Measurements from ENCODE around the gene GSN. TPM values are rescaled to one million over a fixed set of nuclear protein-coding genes. Genes with fewer than 3 reads are reported as not detected.

GSN gene
- total and polyA plus RNA-seq, 2 of the 13 experiments (the other 11 are each of a cell fraction or from before 2014, with no cell fraction given) = 294 to 307 TPM

GRCh38 chr9:121286973-121287741 lies 19.2 kb downstream of the GSN start (continued):
- no peak for TF ChIP-seq ZBTB1 (CRISPR knock-in tag; IDR thresholded peaks at IDR 0.05; ENCODE audit: borderline replicate concordance)
- no peak for TF ChIP-seq ZNF572 (CRISPR knock-in tag; IDR thresholded peaks at IDR 0.05)
- TF ChIP-seq PREB (CRISPR knock-in tag; IDR thresholded peaks at IDR 0.05) = no peak
- no peak for TF ChIP-seq IRF1 (CRISPR knock-in tag; IDR thresholded peaks at IDR 0.05; ENCODE audit: low read depth)
- TF ChIP-seq PBX2 (CRISPR knock-in tag; IDR thresholded peaks at IDR 0.05) = no peak; the same call in 1 of the 2 replicates
- TF ChIP-seq RCOR2 (CRISPR knock-in tag; IDR thresholded peaks at IDR 0.05) = peak; percentile 55
- TF ChIP-seq KDM3A (CRISPR knock-in tag; IDR thresholded peaks at IDR 0.05; ENCODE audit: low read depth) = no peak
- no peak for TF ChIP-seq PHF21A (CRISPR knock-in tag; IDR thresholded peaks at IDR 0.05)
- TF ChIP-seq ZMYM2 (CRISPR knock-in tag; IDR thresholded peaks at IDR 0.05) = no peak
- TF ChIP-seq BRCA1 (CRISPR knock-in tag; IDR thresholded peaks at IDR 0.05) = no peak
- TF ChIP-seq BRD4 (CRISPR knock-in tag; IDR thresholded peaks at IDR 0.05) = no peak
- no peak for TF ChIP-seq ZNF264 (CRISPR knock-in tag; IDR thresholded peaks at IDR 0.05)
- TF ChIP-seq ZBTB38 (CRISPR knock-in tag; IDR thresholded peaks at IDR 0.05) = no peak

Measured in HepG2 (cell line).